ENCODE measurements around the gene C5orf63. TPM values are rescaled to one million over a fixed set of nuclear protein-coding genes. Genes with fewer than 3 reads are reported as not detected.
"Not testable (repeated sequence)": the region's sequence is repeated elsewhere in the genome, so short reads cannot be mapped to it uniquely, and the experiment has no call there.

C5orf63 gene
- total and polyA plus RNA-seq, 8 donors: 7.4 to 19.2 (median 13.9) TPM

- no peak overlapping the region for H3K27ac ChIP-seq
- intact Hi-C loops (cut with DNase I): no loop called here
Observed at GRCh38 chr5:127026166-127026565, 47.1 kb downstream of the C5orf63 start.

GRCh38 chr5:127025467-127025866 lies 47.8 kb downstream of the C5orf63 start:
- ATAC-seq: no peak
- no peak for TF ChIP-seq CTCF (IDR thresholded peaks at IDR 0.05)
- no peak for DNase-seq
- Histone ChIP-seq H3K4me1 (peaks cover 0 to 18% of the 10 kb centered on the region in 2 donors), H3K4me3 (no peak overlapping the region), H3K36me3 (no peaks in the 10 kb centered on the region), H3K9me3 (no peaks in the 10 kb centered on the region), H3K27me3 (peaks cover 0 to 6% of the 10 kb centered on the region in 2 donors), H3K27ac (no peak overlapping the region)
- intact Hi-C loops (cut with DNase I): no loop called here

More at GRCh38 chr5:127026166-127026565, 47.1 kb downstream of the C5orf63 start:
- no peaks in the 10 kb centered on the region for H3K9me3 ChIP-seq
- H3K4me1 ChIP-seq: peaks cover 0 to 21% of the 10 kb centered on the region in 2 donors
- ATAC-seq (no peak), DNase-seq (no peak)
- TF ChIP-seq CTCF (IDR thresholded peaks at IDR 0.05): no peak
- no peak overlapping the region for H3K4me3 ChIP-seq
- H3K36me3 ChIP-seq: no peaks in the 10 kb centered on the region
- H3K27me3 ChIP-seq: peaks cover 0 to 10% of the 10 kb centered on the region in 2 donors

- Histone ChIP-seq H3K4me1 (peaks cover 0 to 18% of the 10 kb centered on the region in 2 donors), H3K27me3 (peaks cover 0 to 6% of the 10 kb centered on the region in 2 donors), H3K36me3 (no peaks in the 10 kb centered on the region), H3K4me3 (no peak overlapping the region), H3K27ac (no peak overlapping the region), H3K9me3 (no peaks in the 10 kb centered on the region)
- ATAC-seq (no peak), DNase-seq (peak in 1 of 4 donors; percentile 6)
- TF ChIP-seq CTCF (IDR thresholded peaks at IDR 0.05): no peak
- intact Hi-C loops (cut with DNase I): no loop called here
Observed at GRCh38 chr5:127024821-127025220, 48.5 kb downstream of the C5orf63 start.

- intact Hi-C loops (cut with DNase I); H3K27ac ChIP-seq; DNase-seq; H3K36me3 ChIP-seq; H3K4me1 ChIP-seq; H3K9me3 ChIP-seq; H3K4me3 ChIP-seq; ATAC-seq; H3K27me3 ChIP-seq: not testable (repeated sequence)
Observed at GRCh38 chr5:127023552-127024191, 49.6 kb downstream of the C5orf63 start.

GRCh38 chr5:127022846-127023245 lies 50.5 kb downstream of the C5orf63 start:
- intact Hi-C loops (cut with DNase I): no loop called here
- no peaks in the 10 kb centered on the region for H3K36me3 ChIP-seq
- no peak for ATAC-seq

More at GRCh38 chr5:127022846-127023245, 50.5 kb downstream of the C5orf63 start:
- no peak for DNase-seq
- no peaks in the 10 kb centered on the region for H3K27me3 ChIP-seq
- H3K9me3 ChIP-seq: no peaks in the 10 kb centered on the region
- TF ChIP-seq CTCF (IDR thresholded peaks at IDR 0.05): no peak
- no peak overlapping the region for H3K27ac ChIP-seq
- no peak overlapping the region for H3K4me3 ChIP-seq
- no peaks in the 10 kb centered on the region for H3K4me1 ChIP-seq
